PFSK-1 (cell line): ENCODE data around the gene PRLH.

ENCODE experiments used
- POLR2AphosphoS5 ChIP-seq: IDR thresholded peaks from 2 replicates; pipeline ENCODE4 v1.6.1; 2012; ENCODE audit warnings: low read depth, mild to moderate bottlenecking, control low read depth, low read length, moderate library complexity
- TAF1 ChIP-seq: IDR thresholded peaks from 2 replicates; pipeline ENCODE4 v1.6.1; 2012; ENCODE audit warnings: low read length, control low read depth, borderline replicate concordance; ENCODE audit not compliant: insufficient read depth

GRCh38 chr2:237551071-237551574 lies 15.3 kb upstream of the PRLH start:
- TF ChIP-seq POLR2AphosphoS5 (no peak), TAF1 (no peak)
